CMK (cell line): ENCODE data around the gene PHF24.
"Not testable (repeated sequence)": the region's sequence is repeated elsewhere in the genome, so short reads cannot be mapped to it uniquely, and the experiment has no call there.

Source experiments
- DNase-seq: peaks from one replicate; pipeline ENCODE4 v3.0.0-alpha.2; 2010; ENCODE audit warnings: low read depth

PHF24 gene

DNA sequence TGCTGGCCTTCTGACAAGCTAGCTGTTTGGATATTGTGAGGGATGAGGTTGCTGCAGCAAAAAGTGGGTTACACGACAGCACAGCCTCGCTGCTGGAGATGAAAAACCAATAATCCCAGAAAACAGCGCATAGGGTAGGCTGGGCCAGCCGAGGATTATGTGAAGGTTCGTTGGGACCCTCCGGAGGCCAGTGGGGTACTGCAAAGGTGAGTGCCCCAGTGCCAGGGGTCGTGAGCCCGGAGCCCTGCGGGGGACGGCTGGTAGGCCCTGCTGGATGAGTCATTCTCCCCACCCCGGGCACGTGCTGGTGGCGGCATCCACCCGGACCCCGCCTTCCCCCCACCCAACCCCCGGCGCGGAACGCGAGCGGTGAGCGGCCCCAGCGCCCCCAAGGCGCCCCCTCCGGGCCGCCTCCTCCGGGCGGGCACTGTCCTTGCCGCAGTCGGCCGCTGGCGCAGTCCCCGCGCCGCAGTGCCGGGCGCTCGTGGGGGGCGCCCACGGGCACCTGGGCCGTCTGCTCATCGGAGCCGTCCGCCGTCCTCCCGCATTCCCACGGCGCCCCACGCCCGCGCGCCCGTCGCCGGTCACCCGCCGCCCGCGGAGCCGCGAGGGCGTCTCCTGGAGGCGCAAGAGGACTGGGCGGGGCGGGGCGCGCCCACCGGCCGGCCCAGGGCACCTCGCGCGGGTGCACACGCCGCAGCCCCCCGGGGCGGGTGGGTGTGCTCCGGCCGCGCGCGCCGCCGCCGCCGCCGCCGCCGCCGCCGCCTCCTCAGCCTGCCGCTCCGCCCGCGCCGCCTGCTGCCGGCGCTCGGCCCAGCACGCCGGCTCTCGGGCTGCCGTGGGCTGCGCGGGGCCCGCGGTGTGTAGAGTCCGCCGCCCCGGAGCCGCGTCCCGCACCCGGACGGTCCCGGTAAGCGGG lies at the start of gene PHF24:
Gene PHF24, plus strand, starts transcription at position 794 of the 919 bp plus-strand sequence. CDS start 13,014 bp downstream, outside the sequence.
- DNase-seq = no peak

- DNase-seq = no peak
Measured at GRCh38 chr9:34927061-34927460, 31.0 kb upstream of the PHF24 start.

- no peak for DNase-seq
Measured at GRCh38 chr9:34928921-34929320, 29.2 kb upstream of the PHF24 start.

- no peak for DNase-seq
Measured at GRCh38 chr9:34929506-34930102, 28.5 kb upstream of the PHF24 start.

DNA sequence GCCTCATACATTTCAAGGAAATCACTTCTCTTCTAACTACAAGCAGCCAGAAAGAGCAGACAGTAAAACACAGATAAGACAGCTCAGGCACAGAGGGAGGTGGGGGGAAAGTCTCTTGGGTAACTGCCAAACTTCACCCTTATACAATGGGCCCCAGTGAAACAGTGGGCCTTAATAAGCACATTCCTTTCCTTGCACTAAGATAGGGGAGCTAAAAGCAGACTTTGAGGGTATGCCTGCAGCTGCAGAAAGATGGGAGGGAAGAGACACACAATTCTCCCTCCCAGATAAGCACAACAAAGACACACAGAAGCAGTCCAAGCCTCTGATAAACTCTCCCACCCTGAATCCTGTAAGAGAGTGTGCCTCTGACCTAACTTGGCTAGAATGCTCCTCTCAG lies 18.1 kb upstream of the PHF24 start:
- not testable (repeated sequence) for DNase-seq

DNA sequence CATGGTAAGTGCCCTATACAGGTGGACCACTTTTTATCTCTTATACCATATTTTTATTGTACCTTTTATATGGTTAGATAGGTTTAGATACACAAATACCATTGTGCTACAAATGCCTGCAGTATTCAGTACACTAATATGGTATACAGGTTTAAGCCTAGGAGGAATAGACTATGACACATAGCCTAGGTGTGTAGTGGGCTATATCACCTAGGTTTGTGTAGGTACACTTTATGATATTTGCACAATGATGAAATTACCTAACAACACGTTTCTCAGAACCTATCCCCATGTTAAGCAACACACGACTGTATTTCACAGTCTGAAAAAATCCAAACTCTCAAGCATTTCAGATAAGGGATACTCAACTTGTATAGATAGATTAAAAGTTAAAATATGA lies 9.6 kb upstream of the PHF24 start:
- DNase-seq = no peak

GRCh38 chr9:34954225-34954624 lies 3.9 kb upstream of the PHF24 start:
- DNase-seq = no peak

DNA sequence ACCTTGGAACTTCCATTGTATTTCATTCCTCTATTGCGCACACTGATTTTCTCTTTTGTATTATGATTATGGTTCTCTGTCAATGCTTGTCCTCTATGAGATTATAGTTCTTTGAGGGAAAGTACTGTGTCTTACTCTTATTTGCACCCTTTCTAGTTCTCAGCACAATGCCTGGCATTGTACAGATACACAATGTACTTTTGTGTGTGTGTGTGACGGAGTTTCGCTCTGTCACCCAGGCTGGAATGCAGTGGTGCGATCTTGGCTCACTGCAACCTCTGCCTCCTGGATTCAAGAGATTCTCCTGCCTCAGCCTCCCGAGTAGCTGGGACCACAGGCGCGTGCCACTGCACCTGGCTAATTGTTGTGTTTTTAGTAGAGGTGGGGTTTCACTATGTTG lies 2.0 kb upstream of the PHF24 start:
- not testable (repeated sequence) for DNase-seq

DNA sequence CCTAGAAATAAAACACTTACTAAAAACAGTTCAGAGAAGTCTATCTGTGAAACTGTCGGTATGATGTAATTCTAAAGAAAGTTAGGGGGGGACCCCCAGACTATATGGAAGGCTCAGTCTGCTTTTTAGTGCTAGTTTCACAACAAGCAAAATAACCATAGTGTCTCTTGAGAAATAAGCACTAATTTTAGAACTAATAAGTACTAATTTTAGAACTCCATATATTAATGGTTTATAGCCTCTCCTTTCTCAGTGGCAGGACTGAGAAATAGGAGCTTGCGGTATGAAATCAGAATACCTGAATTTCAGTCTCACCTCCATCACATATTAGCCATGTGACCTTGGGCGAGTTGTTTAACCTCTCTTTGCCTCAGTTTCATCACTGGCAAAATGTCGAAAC lies 1.4 kb upstream of the PHF24 start:
- DNase-seq = no peak

GRCh38 chr9:34958411-34958982 lies 412 bp downstream of the PHF24 start:
- DNase-seq = no peak

GRCh38 chr9:34959461-34959860 lies 1.4 kb downstream of the PHF24 start:
- no peak for DNase-seq

DNA sequence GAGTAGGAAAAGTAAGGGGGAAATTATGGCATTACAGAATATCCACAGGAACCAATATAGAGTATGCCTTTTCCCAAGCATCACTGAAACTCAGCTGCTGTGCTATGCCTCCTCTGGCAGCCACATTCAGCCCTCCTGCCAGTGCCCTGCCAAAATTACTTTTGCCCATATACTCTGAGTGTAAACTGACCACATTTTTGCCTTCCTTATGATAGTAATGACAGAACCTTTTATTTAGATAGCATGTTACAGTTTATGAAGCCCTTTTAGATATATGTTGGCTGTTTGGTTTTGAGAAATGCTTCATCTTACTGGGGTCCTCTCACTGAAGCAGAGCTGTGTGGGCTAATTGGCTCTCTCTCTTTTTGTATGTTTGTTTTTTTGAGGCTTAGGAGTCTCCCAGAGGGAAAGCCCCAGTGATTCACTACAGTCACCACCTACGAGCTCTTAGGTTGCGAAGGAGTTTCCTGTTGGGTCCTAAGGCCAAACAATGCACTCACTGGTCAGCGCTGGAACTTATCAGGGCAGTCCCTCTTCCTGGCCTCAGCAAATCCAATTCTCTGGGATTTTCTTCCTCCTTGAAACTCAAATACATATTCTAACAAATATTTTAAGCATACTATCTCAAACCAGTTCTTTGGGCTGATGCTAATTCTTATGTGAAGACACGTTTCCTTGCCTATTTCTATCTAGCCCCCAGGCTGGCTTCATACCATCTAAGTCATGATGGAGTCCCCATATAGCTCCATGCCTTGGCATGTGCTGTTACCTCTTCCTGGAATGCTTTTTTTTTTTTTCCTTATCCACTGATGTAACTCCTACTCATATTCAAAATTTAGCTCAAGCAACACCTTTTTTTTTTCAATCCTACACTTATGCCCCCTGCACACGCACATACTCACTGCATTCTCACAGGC lies 3.7 kb downstream of the PHF24 start:
- no peak for DNase-seq

GRCh38 chr9:34962546-34962945 lies 4.5 kb downstream of the PHF24 start:
- no peak for DNase-seq

- DNase-seq = no peak
Measured at GRCh38 chr9:34963552-34963951, 5.5 kb downstream of the PHF24 start.

GRCh38 chr9:34964458-34964857 lies 6.4 kb downstream of the PHF24 start:
- DNase-seq = no peak

DNA sequence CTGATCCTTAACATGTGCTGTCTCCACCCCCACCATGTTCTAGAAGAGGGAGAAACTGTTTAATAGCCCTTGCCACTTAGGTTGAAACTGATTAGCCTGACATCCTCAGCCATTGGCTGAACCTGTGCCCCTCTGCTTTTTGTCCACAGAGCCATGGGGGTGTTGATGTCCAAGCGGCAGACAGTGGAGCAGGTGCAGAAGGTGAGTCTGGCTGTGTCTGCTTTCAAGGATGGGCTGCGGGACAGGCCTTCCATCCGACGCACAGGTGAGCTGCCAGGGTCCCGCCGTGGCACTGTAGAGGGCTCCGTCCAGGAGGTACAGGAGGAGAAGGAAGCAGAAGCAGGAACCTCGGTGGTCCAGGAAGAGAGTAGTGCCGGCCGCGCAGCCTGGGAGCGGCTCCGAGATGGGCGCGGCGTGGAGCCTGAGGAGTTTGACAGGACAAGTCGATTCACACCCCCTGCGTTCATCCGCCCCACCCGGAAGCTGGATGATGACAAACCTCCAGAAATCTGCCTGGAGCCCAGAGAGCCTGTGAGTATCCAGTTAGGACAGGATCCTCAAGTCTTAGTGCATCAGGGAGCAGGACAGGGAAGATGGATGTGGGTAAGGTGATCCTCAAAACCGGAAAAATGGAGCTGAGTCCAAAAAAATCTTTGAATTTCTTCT lies 13.2 kb downstream of the PHF24 start:
- DNase-seq = no peak

- DNase-seq = no peak
Measured at GRCh38 chr9:34974664-34975063, 16.6 kb downstream of the PHF24 start.

DNA sequence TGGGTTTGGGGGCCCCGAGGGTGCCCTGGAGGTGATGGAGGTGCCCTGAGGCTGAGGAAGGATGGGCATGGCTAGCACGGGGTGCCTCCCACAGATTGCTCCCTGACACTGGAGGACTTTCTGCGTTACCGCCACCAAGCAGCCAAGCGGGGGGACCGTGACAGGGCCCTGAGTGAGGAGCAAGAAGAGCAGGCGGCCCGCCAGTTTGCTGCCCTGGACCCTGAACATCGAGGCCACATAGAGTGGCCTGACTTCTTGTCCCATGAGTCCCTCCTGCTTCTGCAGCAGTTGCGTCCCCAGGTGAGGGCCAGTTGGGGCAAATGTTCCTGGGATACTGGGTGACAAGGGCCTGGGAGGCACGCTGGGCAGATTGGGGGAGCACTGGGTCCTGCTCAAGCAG lies 18.4 kb downstream of the PHF24 start:
- DNase-seq = no peak

GRCh38 chr9:34976992-34977391 lies 18.9 kb downstream of the PHF24 start:
- no peak for DNase-seq

DNA sequence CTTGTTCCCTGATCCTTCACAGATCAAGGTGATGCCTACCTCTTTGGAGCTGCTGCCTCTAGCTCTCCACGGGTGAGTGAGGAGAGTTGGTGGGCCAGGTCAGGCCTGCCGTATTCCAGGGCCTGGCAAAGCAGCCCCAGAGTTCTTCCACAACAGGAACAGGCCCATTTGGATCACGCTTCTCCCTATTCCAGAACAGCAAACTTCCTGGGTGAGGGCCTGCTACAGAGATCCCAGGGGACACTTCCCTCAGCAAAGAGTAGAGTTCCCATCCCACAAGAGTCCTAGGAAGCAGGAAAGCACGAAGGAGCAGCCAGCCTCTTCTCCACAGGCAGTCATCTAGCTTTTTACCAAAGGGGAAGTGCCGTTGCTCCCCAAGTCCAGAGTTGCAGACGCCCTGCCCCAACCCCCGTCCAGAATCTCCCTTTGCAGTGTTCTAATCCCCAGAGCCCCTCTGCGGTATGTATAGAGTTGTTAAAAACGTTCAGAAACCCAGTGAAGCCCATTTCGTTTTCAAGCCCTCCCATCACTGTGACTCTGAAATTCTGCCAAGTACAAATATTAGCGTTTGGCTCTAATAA lies 22.2 kb downstream of the PHF24 start:
- DNase-seq = no peak

DNA sequence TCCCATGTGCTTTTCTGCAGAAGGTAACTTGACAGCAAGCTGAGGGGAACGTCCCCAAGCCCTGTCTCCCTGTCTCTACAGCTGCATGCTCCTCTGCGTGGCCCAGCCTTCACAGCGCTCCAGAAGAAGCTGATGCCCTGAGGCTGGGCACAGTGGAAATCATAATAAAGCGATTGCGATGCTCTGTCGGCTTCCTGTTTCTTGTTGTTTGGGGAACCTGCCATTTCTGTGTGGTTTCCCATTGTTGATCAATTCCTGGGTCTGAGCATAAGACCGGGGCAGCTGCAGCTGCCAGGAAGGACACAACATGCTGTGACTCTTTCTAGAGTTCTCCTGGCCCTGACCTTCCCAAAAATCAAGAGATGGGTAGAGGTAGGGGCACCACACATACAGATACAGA lies 24.3 kb downstream of the PHF24 start:
- DNase-seq = no peak
